Measurements from ENCODE around the gene RCHY1. TPM values are rescaled to one million over a fixed set of nuclear protein-coding genes. Genes with fewer than 3 reads are reported as not detected.
"Not testable (repeated sequence)": the region's sequence is repeated elsewhere in the genome, so short reads cannot be mapped to it uniquely, and the experiment has no call there.

Gene RCHY1
- total RNA-seq, 4 donors from 2014 or later, result 41.3 to 62.1 (median 55.6) TPM

GRCh38 chr4:75514949-75515612 lies 878 bp upstream of the RCHY1 start:
- TF ChIP-seq, protein P1, sequence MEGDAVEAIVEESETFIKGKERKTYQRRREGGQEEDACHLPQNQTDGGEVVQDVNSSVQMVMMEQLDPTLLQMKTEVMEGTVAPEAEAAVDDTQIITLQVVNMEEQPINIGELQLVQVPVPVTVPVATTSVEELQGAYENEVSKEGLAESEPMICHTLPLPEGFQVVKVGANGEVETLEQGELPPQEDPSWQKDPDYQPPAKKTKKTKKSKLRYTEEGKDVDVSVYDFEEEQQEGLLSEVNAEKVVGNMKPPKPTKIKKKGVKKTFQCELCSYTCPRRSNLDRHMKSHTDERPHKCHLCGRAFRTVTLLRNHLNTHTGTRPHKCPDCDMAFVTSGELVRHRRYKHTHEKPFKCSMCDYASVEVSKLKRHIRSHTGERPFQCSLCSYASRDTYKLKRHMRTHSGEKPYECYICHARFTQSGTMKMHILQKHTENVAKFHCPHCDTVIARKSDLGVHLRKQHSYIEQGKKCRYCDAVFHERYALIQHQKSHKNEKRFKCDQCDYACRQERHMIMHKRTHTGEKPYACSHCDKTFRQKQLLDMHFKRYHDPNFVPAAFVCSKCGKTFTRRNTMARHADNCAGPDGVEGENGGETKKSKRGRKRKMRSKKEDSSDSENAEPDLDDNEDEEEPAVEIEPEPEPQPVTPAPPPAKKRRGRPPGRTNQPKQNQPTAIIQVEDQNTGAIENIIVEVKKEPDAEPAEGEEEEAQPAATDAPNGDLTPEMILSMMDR (IDR thresholded peaks at IDR 0.05), result no peak
- TF ChIP-seq POLR2A (IDR thresholded peaks at IDR 0.05), result no peak
- Histone ChIP-seq H3K36me3 (peaks cover 2 to 9% of the 10 kb centered on the region in 2 donors), H3K4me3 (replicated peaks in 1 of 3) (peak overlapping the region; percentile 27 to 91 (median 49)), H3K27me3 (no peaks in the 10 kb centered on the region), H3K9me3 (no peaks in the 10 kb centered on the region), H3K4me1 (peaks cover 29 to 33% of the 10 kb centered on the region in 2 donors), H3K27ac (peak overlapping the region; percentile 91 to 97 (median 97))
- WGBS, 2 donors, result 58 to 66% methylated on average over 9 of the region's 9 CpGs
- intact Hi-C loops (cut with DNase I), result no loop called here
- DNase-seq, result no peak

- intact Hi-C loops (cut with DNase I), result no loop called here
- no peaks in the 10 kb centered on the region for H3K27me3 ChIP-seq
- TF ChIP-seq POLR2A (IDR thresholded peaks at IDR 0.05), result no peak
- TF ChIP-seq, protein P1 (IDR thresholded peaks at IDR 0.05), result no peak
- H3K4me1 ChIP-seq, result peaks cover 32 to 33% of the 10 kb centered on the region in 2 donors
- WGBS, 2 donors, result 2 to 3% methylated on average over 12 of the region's 12 CpGs
- no peaks in the 10 kb centered on the region for H3K9me3 ChIP-seq
- peaks cover 2 to 9% of the 10 kb centered on the region in 2 donors for H3K36me3 ChIP-seq
- DNase-seq, result no peak
- peak overlapping the region; percentile 91 to 97 (median 97) for H3K27ac ChIP-seq
- H3K4me3 ChIP-seq (replicated peaks in 1 of 3), result peak overlapping the region in 2 of 3 donors; percentile 49 to 91
Observed at GRCh38 chr4:75513526-75514130, 575 bp downstream of the RCHY1 start.

DNA sequence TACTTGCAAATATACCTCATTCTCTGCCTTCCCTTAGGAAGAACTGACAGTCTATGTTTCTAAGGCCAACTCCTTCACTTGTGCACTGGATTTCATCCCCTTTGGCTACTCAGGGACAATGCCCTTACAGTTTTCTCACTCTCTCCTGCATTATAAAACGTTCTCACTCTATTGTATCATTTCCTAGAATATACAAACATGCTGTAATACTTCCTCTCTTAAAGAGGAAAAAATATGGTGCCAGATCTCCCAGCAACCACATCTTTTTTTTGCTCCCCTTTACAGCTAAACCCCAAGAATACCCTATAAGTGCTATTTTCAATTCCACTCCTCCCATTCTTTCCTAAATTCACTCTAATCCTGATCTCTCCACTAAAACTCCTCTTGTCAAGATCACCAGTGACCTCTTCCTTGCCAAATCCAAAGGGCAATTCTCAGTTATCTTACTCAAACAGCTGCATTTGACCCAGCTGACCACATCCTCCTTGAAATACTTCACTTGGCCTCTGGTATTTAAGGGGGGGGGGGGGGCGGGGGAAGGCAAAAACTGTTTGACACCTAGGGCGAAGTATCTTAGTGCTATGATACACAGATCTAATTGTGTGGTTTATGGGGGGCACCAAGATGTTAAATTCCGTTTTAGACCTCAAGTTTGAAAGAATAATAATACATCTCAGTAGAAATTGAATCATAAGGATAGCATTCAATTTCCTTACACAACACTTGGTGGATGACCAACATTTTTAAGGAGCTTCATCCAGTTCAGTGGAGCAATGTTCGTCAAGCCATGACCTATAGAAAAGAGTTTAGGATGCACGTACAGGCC lies 1.6 kb downstream of the RCHY1 start:
- Histone ChIP-seq H3K27me3 (no peaks in the 10 kb centered on the region), H3K4me3 (replicated peaks in 1 of 3) (peak overlapping the region in 1 of 3 donors; percentile 49), H3K27ac (peak overlapping the region; percentile 91 to 97 (median 97)), H3K36me3 (peaks cover 2 to 6% of the 10 kb centered on the region in 2 donors), H3K4me1 (peaks cover 32 to 33% of the 10 kb centered on the region in 2 donors), H3K9me3 (no peaks in the 10 kb centered on the region)
- DNase-seq, result peak in 1 of 2 donors; percentile 3
- WGBS, 2 donors, result 37 to 41% methylated on average over 6 of the region's 6 CpGs
- TF ChIP-seq, protein P1 (IDR thresholded peaks at IDR 0.05), result no peak
- TF ChIP-seq POLR2A (IDR thresholded peaks at IDR 0.05), result no peak
- intact Hi-C loops (cut with DNase I), result no loop called here

DNA sequence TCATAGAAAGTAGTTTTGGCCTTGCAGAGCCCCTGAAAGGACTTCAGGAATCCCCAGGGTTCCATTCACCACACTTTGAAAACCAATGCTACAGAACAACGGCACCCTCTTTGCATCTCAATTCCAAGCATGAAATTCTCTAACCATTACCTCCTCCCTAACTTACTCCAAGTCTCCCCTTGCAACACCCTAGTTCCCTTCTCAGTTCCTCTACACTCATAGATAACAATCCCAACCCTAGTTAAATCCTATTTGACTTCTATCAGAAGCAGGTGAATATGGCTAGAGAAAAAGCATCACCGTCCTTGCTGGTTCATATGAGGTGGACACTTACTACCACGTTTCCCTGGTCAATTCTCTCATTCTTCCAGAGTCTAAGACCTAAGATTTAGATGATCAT lies 2.4 kb downstream of the RCHY1 start:
- H3K4me1 ChIP-seq, result peaks cover 32 to 33% of the 10 kb centered on the region in 2 donors
- intact Hi-C loops (cut with DNase I), result no loop called here
- no peaks in the 10 kb centered on the region for H3K27me3 ChIP-seq
- no peak overlapping the region for H3K4me3 ChIP-seq (replicated peaks in 1 of 3)
- no peak for DNase-seq
- H3K27ac ChIP-seq, result peak overlapping the region in 2 of 3 donors; percentile 97
- TF ChIP-seq POLR2A (IDR thresholded peaks at IDR 0.05), result no peak
- TF ChIP-seq, protein P1 (IDR thresholded peaks at IDR 0.05), result no peak
- 62 to 63% methylated on average over 3 of the region's 3 CpGs for WGBS, 2 donors
- H3K9me3 ChIP-seq, result no peaks in the 10 kb centered on the region
- peaks cover 0 to under 1% of the 10 kb centered on the region in 2 donors for H3K36me3 ChIP-seq

- H3K27me3 ChIP-seq; intact Hi-C loops (cut with DNase I); H3K9me3 ChIP-seq; H3K27ac ChIP-seq; H3K4me3 ChIP-seq (replicated peaks in 1 of 3); DNase-seq; H3K36me3 ChIP-seq: not testable (repeated sequence)
- WGBS, 2 donors, result 88 to 96% methylated on average over 4 of the region's 4 CpGs
- H3K4me1 ChIP-seq, result peaks cover 24 to 25% of the 10 kb centered on the region in 2 donors
Observed at GRCh38 chr4:75509592-75509991, 4.6 kb downstream of the RCHY1 start.
